Measurements from ENCODE around the gene RAB22A.

Gene RAB22A

GRCh38 chr20:58395604-58396003 lies 86.1 kb downstream of the RAB22A start:
- TF ChIP-seq, protein P1, sequence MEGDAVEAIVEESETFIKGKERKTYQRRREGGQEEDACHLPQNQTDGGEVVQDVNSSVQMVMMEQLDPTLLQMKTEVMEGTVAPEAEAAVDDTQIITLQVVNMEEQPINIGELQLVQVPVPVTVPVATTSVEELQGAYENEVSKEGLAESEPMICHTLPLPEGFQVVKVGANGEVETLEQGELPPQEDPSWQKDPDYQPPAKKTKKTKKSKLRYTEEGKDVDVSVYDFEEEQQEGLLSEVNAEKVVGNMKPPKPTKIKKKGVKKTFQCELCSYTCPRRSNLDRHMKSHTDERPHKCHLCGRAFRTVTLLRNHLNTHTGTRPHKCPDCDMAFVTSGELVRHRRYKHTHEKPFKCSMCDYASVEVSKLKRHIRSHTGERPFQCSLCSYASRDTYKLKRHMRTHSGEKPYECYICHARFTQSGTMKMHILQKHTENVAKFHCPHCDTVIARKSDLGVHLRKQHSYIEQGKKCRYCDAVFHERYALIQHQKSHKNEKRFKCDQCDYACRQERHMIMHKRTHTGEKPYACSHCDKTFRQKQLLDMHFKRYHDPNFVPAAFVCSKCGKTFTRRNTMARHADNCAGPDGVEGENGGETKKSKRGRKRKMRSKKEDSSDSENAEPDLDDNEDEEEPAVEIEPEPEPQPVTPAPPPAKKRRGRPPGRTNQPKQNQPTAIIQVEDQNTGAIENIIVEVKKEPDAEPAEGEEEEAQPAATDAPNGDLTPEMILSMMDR (conservative IDR thresholded peaks at IDR 0.05; ENCODE audit: low read depth, low read length), result no peak
- Histone ChIP-seq H3K9ac (no peak overlapping the region), H3K36me3 (ENCODE audit: insufficient read depth) (no peaks in the 10 kb centered on the region; the same call in 1 of the 2 replicates), H3K4me1 (ENCODE audit: low read depth, poor library complexity, severe bottlenecking) (peaks cover 34% of the 10 kb centered on the region), H2AFZ (ENCODE audit: low read depth) (no peak overlapping the region), H4K20me1 (ENCODE audit: insufficient read depth) (peaks cover 44% of the 10 kb centered on the region), H3K27me3 (ENCODE audit: insufficient read depth, low read depth) (no peaks in the 10 kb centered on the region), H3K79me2 (ENCODE audit: insufficient read depth, low read depth) (peaks cover 100% of the 10 kb centered on the region), H3K4me2 (no peak overlapping the region), H3K4me3 (IDR thresholded peaks at IDR 0.05; ENCODE audit: insufficient read depth, low read depth, low read length) (no peak overlapping the region), H3K27ac (no peak overlapping the region)

- H3K4me2 ChIP-seq, result no peak overlapping the region
- no peak overlapping the region for H3K4me3 ChIP-seq (IDR thresholded peaks at IDR 0.05; ENCODE audit: insufficient read depth, low read depth, low read length)
- H3K4me1 ChIP-seq (ENCODE audit: low read depth, poor library complexity, severe bottlenecking), result peaks cover 23% of the 10 kb centered on the region
- peaks cover 43% of the 10 kb centered on the region for H4K20me1 ChIP-seq (ENCODE audit: insufficient read depth)
- H2AFZ ChIP-seq (ENCODE audit: low read depth), result no peak overlapping the region
- no peak overlapping the region for H3K9ac ChIP-seq
- no peaks in the 10 kb centered on the region for H3K36me3 ChIP-seq (ENCODE audit: insufficient read depth)
- peaks cover 99% of the 10 kb centered on the region for H3K79me2 ChIP-seq (ENCODE audit: insufficient read depth, low read depth)
- no peaks in the 10 kb centered on the region for H3K27me3 ChIP-seq (ENCODE audit: insufficient read depth, low read depth)
- no peak overlapping the region for H3K27ac ChIP-seq
- TF ChIP-seq, protein P1 (conservative IDR thresholded peaks at IDR 0.05; ENCODE audit: low read depth, low read length), result no peak
Observed at GRCh38 chr20:58397429-58397828, 87.9 kb downstream of the RAB22A start.

GRCh38 chr20:58398254-58398653 lies 88.7 kb downstream of the RAB22A start:
- H3K27me3 ChIP-seq (ENCODE audit: insufficient read depth, low read depth), result no peaks in the 10 kb centered on the region
- H3K27ac ChIP-seq, result no peak overlapping the region
- no peak overlapping the region for H3K9ac ChIP-seq
- H3K4me1 ChIP-seq (ENCODE audit: low read depth, poor library complexity, severe bottlenecking), result peaks cover 17% of the 10 kb centered on the region
- H4K20me1 ChIP-seq (ENCODE audit: insufficient read depth), result peaks cover 40% of the 10 kb centered on the region
- no peak overlapping the region for H3K4me2 ChIP-seq
- H3K79me2 ChIP-seq (ENCODE audit: insufficient read depth, low read depth), result peaks cover 99% of the 10 kb centered on the region
- no peak overlapping the region for H3K4me3 ChIP-seq (IDR thresholded peaks at IDR 0.05; ENCODE audit: insufficient read depth, low read depth, low read length)
- TF ChIP-seq, protein P1 (conservative IDR thresholded peaks at IDR 0.05; ENCODE audit: low read depth, low read length), result no peak
- no peak overlapping the region for H2AFZ ChIP-seq (ENCODE audit: low read depth)
- H3K36me3 ChIP-seq (ENCODE audit: insufficient read depth), result no peaks in the 10 kb centered on the region

DNA sequence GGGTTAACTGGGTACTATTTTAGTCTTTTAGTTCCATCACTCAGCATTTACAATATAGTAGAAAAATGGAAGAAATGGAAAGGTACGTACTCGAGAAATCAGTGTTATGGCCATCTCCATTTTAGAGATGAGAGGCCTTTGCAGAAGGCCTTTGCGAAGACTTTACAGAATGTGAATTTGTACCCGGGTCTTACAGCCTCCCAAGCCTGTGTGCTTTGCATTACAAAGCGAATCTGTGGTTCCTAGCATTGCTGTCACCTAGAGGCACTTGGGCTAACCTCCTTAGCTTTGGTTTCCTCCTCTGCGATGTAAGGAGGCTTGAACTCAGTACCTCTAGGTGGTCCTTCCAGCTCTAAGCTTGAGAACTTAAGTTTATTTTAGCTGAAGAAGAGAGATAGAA lies 90.4 kb downstream of the RAB22A start:
- no peak overlapping the region for H3K27ac ChIP-seq
- H3K4me2 ChIP-seq, result no peak overlapping the region
- H4K20me1 ChIP-seq (ENCODE audit: insufficient read depth), result peaks cover 39% of the 10 kb centered on the region
- TF ChIP-seq, protein P1 (conservative IDR thresholded peaks at IDR 0.05; ENCODE audit: low read depth, low read length), result no peak
- no peak overlapping the region for H3K4me3 ChIP-seq (IDR thresholded peaks at IDR 0.05; ENCODE audit: insufficient read depth, low read depth, low read length)
- no peaks in the 10 kb centered on the region for H3K36me3 ChIP-seq (ENCODE audit: insufficient read depth)
- H3K79me2 ChIP-seq (ENCODE audit: insufficient read depth, low read depth), result peaks cover 99% of the 10 kb centered on the region
- H3K9ac ChIP-seq, result no peak overlapping the region
- H3K27me3 ChIP-seq (ENCODE audit: insufficient read depth, low read depth), result no peaks in the 10 kb centered on the region
- no peak overlapping the region for H2AFZ ChIP-seq (ENCODE audit: low read depth)
- H3K4me1 ChIP-seq (ENCODE audit: low read depth, poor library complexity, severe bottlenecking), result peaks cover 17% of the 10 kb centered on the region

All from KMS-11 (cell line).